Uterus (tissue), 2 donors: ENCODE measurements around the gene MVK.

ENCODE experiments used
- POLR2A ChIP-seq, 2 donors: fragments of 450-650 bp; IDR thresholded peaks; one replicate each; pipeline ENCODE4 v1.6.1; 2016; ENCODE audit warnings: antibody characterized with exemption in 2 of 2, mild to moderate bottlenecking in 1 of 2, moderate library complexity in 1 of 2
- TF ChIP-seq, protein P1 (sequence below), 4 experiments: fragments of 200-600 bp in 2 of 4; fragments of 450-650 bp in 2 of 4; sonication (generic) in 2 of 4; IDR thresholded peaks; one replicate each; pipeline ENCODE4 v1.5.1; 2016 to 2019; ENCODE audit warnings: antibody characterized with exemption in 4 of 4, mild to moderate bottlenecking in 2 of 4, moderate library complexity in 1 of 4

DNA sequence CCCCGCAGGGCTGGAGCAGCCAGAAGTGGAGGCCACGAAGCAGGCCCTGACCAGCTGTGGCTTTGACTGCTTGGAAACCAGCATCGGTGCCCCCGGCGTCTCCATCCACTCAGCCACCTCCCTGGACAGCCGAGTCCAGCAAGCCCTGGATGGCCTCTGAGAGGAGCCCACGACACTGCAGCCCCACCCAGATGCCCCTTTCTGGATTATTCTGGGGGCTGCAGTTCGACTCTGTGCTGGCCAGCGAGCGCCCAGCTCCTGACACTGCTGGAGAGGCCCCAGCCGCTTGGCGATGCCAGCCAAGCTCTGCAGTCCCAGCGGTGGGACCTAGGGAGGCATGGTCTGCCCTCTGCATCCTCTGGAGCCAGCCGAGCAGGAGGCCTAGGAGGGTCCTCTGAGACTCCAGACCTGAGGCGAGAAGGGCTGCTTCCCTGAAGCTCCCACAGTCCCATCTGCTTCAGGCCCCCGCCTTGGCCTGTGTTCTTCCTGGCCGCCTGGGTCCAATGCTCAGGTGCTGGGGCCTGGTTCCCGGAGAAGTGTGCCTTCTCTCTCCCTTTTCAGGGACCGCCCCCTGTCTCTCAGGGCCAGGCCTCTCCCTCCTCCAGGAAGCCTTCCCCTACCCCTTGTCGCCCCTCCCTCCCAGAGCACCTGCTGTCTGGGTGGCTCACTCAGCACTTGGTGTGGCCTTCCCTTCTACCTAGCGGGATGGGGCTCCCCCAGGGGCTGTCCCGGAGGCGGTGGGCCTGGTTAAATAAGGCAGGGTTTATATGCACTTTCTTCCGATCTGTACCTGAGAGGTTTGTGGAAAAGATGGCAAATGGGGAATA is 23.0 kb downstream of the MVK start:
- TF ChIP-seq, protein P1, sequence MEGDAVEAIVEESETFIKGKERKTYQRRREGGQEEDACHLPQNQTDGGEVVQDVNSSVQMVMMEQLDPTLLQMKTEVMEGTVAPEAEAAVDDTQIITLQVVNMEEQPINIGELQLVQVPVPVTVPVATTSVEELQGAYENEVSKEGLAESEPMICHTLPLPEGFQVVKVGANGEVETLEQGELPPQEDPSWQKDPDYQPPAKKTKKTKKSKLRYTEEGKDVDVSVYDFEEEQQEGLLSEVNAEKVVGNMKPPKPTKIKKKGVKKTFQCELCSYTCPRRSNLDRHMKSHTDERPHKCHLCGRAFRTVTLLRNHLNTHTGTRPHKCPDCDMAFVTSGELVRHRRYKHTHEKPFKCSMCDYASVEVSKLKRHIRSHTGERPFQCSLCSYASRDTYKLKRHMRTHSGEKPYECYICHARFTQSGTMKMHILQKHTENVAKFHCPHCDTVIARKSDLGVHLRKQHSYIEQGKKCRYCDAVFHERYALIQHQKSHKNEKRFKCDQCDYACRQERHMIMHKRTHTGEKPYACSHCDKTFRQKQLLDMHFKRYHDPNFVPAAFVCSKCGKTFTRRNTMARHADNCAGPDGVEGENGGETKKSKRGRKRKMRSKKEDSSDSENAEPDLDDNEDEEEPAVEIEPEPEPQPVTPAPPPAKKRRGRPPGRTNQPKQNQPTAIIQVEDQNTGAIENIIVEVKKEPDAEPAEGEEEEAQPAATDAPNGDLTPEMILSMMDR (IDR thresholded peaks at IDR 0.05): no peak
- no peak for TF ChIP-seq POLR2A (IDR thresholded peaks at IDR 0.05)
